K562 (cell line): ENCODE measurements around the gene RAP1GAP2. TPM values are rescaled to one million over a fixed set of nuclear protein-coding genes. Genes with fewer than 3 reads are reported as not detected.

Experiments
- BDP1 ChIP-seq: IDR thresholded peaks from 3 replicates; pipeline ENCODE4 v1.6.1; 2011; ENCODE audit not compliant: insufficient read length, insufficient read depth
- FOSL1 ChIP-seq: fragments of 200-800 bp; sonication (Bioruptor generic); conservative IDR thresholded peaks from 2 replicates; pipeline ENCODE4 v1.6.1; 2016; ENCODE audit warnings: missing genetic modification characterization, missing compliant biosample characterization
- HMBOX1 ChIP-seq: sonication (generic); IDR thresholded peaks from 2 replicates; pipeline ENCODE4 v1.6.1; 2016
- PBX2 ChIP-seq, 2 experiments: IDR thresholded peaks in 1 of 2; conservative IDR thresholded peaks in 1 of 2; 2 replicates each; pipeline ENCODE4 v1.6.1; 2016; ENCODE audit warnings: low read depth in 2 of 2, mild to moderate bottlenecking in 1 of 2, missing compliant biosample characterization in 1 of 2, missing genetic modification characterization in 1 of 2, moderate library complexity in 1 of 2
- POU5F1 ChIP-seq: fragments of 150-350 bp; IDR thresholded peaks from 2 replicates; pipeline ENCODE4 v1.6.1; 2014; ENCODE audit warnings: borderline replicate concordance, low read length, low read depth, mild to moderate bottlenecking; ENCODE audit not compliant: partially characterized antibody
- ZNF444 ChIP-seq: fragments of 250-450 bp; sonication (Bioruptor Pico); IDR thresholded peaks from 2 replicates; pipeline ENCODE4 v1.4.0; 2020; ENCODE audit warnings: mild to moderate bottlenecking, moderate library complexity
- polyA plus RNA-seq, 8 experiments: library from polyadenylated mRNA; depleted of rRNA in 4 of 8; stranded (reverse) in 5 of 8; unstranded in 3 of 8; fragments of >200 nt; fragmentation: Nextera tagmentation in 2 of 8; fragmentation: Illumina TruSeq in 1 of 8; extraction: Ambion mirVana in 2 of 8; extraction: Trizol in 1 of 8; gene quantifications; 2 replicates each; pipeline versions ENCODE4 v1.2.1 to v1.2.3, GENCODE V29; 2011 to 2014; ENCODE audit warnings: inconsistent platforms in 1 of 8, missing spikeins in 1 of 8
- total RNA-seq, 7 experiments: library from RNA; depleted of rRNA in 6 of 7; stranded (reverse); fragments of >200 nt in 6 of 7; fragmentation: Illumina TruSeq in 2 of 7; extraction: Trizol in 2 of 7; gene quantifications; 2 replicates each; pipeline versions ENCODE4 v1.2.1 to v1.2.3, GENCODE V29; 2011 to 2021; ENCODE audit warnings: low replicate concordance in 1 of 7
- TF ChIP-seq, protein P1 (sequence below): fragments of 450-650 bp; conservative IDR thresholded peaks from 2 replicates; pipeline ENCODE4 v1.6.1; 2016; ENCODE audit warnings: missing genetic modification characterization, low read depth, mild to moderate bottlenecking, missing compliant biosample characterization, moderate library complexity
- TF ChIP-seq, protein P2 (sequence below): fragments of 450-650 bp; IDR thresholded peaks from 2 replicates; pipeline ENCODE4 v1.6.1; 2016; ENCODE audit warnings: antibody characterized with exemption
- TF ChIP-seq, protein P3 (sequence below): fragments of 250-450 bp; sonication (Bioruptor Pico); IDR thresholded peaks from 2 replicates; pipeline ENCODE4 v1.5.0; 2022; ENCODE audit warnings: mild to moderate bottlenecking
- TF ChIP-seq, protein P4 (sequence below): sonication (generic); formaldehyde crosslinking; IDR thresholded peaks from 2 replicates; pipeline ENCODE4 v1.8.0; 2022; ENCODE audit warnings: mild to moderate bottlenecking, missing genetic modification reagents
- TF ChIP-seq, protein P5 (sequence below): fragments of 250-450 bp; sonication (Bioruptor Pico); IDR thresholded peaks from 2 replicates; pipeline ENCODE4 v1.8.0; 2022; ENCODE audit warnings: moderate library complexity, mild to moderate bottlenecking, inconsistent platforms

Gene RAP1GAP2
- total and polyA plus RNA-seq, 9 of the 15 experiments (the other 6 are each of a cell fraction or from before 2014, with no cell fraction given): 0.01 to 1.3 (median 0.42) TPM; not detected in 1

GRCh38 chr17:2842464-2842863 lies 46.2 kb downstream of the RAP1GAP2 start (continued):
- no peak for TF ChIP-seq PBX2 (CRISPR knock-in tag; IDR thresholded peaks at IDR 0.05; ENCODE audit: low read depth)
- TF ChIP-seq PBX2 (tag; conservative IDR thresholded peaks at IDR 0.05; ENCODE audit: low read depth): no peak
- TF ChIP-seq, protein P1, sequence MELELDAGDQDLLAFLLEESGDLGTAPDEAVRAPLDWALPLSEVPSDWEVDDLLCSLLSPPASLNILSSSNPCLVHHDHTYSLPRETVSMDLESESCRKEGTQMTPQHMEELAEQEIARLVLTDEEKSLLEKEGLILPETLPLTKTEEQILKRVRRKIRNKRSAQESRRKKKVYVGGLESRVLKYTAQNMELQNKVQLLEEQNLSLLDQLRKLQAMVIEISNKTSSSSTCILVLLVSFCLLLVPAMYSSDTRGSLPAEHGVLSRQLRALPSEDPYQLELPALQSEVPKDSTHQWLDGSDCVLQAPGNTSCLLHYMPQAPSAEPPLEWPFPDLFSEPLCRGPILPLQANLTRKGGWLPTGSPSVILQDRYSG (tag): no peak
- TF ChIP-seq, protein P2, sequence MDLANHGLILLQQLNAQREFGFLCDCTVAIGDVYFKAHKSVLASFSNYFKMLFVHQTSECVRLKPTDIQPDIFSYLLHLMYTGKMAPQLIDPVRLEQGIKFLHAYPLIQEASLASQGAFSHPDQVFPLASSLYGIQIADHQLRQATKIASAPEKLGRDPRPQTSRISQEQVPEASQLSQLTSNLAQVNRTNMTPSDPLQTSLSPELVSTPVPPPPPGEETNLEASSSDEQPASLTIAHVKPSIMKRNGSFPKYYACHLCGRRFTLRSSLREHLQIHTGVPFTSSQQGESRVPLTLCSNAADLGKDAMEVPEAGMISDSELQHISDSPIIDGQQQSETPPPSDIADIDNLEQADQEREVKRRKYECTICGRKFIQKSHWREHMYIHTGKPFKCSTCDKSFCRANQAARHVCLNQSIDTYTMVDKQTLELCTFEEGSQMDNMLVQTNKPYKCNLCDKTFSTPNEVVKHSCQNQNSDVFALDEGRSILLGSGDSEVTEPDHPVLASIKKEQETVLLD: no peak
- TF ChIP-seq ZNF444 (CRISPR knock-in tag): no peak
- TF ChIP-seq, protein P3, sequence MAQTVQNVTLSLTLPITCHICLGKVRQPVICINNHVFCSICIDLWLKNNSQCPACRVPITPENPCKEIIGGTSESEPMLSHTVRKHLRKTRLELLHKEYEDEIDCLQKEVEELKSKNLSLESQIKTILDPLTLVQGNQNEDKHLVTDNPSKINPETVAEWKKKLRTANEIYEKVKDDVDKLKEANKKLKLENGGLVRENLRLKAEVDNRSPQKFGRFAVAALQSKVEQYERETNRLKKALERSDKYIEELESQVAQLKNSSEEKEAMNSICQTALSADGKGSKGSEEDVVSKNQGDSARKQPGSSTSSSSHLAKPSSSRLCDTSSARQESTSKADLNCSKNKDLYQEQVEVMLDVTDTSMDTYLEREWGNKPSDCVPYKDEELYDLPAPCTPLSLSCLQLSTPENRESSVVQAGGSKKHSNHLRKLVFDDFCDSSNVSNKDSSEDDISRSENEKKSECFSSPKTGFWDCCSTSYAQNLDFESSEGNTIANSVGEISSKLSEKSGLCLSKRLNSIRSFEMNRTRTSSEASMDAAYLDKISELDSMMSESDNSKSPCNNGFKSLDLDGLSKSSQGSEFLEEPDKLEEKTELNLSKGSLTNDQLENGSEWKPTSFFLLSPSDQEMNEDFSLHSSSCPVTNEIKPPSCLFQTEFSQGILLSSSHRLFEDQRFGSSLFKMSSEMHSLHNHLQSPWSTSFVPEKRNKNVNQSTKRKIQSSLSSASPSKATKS (CRISPR knock-in tag): no peak
- TF ChIP-seq FOSL1 (tag): no peak
- TF ChIP-seq BDP1: no peak
- TF ChIP-seq HMBOX1: no peak
- TF ChIP-seq POU5F1: no peak
- TF ChIP-seq, protein P4, sequence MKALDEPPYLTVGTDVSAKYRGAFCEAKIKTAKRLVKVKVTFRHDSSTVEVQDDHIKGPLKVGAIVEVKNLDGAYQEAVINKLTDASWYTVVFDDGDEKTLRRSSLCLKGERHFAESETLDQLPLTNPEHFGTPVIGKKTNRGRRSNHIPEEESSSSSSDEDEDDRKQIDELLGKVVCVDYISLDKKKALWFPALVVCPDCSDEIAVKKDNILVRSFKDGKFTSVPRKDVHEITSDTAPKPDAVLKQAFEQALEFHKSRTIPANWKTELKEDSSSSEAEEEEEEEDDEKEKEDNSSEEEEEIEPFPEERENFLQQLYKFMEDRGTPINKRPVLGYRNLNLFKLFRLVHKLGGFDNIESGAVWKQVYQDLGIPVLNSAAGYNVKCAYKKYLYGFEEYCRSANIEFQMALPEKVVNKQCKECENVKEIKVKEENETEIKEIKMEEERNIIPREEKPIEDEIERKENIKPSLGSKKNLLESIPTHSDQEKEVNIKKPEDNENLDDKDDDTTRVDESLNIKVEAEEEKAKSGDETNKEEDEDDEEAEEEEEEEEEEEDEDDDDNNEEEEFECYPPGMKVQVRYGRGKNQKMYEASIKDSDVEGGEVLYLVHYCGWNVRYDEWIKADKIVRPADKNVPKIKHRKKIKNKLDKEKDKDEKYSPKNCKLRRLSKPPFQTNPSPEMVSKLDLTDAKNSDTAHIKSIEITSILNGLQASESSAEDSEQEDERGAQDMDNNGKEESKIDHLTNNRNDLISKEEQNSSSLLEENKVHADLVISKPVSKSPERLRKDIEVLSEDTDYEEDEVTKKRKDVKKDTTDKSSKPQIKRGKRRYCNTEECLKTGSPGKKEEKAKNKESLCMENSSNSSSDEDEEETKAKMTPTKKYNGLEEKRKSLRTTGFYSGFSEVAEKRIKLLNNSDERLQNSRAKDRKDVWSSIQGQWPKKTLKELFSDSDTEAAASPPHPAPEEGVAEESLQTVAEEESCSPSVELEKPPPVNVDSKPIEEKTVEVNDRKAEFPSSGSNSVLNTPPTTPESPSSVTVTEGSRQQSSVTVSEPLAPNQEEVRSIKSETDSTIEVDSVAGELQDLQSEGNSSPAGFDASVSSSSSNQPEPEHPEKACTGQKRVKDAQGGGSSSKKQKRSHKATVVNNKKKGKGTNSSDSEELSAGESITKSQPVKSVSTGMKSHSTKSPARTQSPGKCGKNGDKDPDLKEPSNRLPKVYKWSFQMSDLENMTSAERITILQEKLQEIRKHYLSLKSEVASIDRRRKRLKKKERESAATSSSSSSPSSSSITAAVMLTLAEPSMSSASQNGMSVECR (CRISPR knock-in tag): no peak
- TF ChIP-seq, protein P5, sequence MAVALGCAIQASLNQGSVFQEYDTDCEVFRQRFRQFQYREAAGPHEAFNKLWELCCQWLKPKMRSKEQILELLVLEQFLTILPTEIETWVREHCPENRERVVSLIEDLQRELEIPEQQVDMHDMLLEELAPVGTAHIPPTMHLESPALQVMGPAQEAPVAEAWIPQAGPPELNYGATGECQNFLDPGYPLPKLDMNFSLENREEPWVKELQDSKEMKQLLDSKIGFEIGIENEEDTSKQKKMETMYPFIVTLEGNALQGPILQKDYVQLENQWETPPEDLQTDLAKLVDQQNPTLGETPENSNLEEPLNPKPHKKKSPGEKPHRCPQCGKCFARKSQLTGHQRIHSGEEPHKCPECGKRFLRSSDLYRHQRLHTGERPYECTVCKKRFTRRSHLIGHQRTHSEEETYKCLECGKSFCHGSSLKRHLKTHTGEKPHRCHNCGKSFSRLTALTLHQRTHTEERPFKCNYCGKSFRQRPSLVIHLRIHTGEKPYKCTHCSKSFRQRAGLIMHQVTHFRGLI (CRISPR knock-in tag): no peak
- TF ChIP-seq, all 486 proteins: peak for 0
